ENCODE data around the gene HES4. TPM values are rescaled to one million over a fixed set of nuclear protein-coding genes. Genes with fewer than 3 reads are reported as not detected.
"Not testable (repeated sequence)": the region's sequence is repeated elsewhere in the genome, so short reads cannot be mapped to it uniquely, and the experiment has no call there.

Gene HES4
- total and polyA plus RNA-seq, 2 donors (not counting 1 experiment from before 2014, with no cell fraction given), result 0.49 to 2.0 TPM

DNA sequence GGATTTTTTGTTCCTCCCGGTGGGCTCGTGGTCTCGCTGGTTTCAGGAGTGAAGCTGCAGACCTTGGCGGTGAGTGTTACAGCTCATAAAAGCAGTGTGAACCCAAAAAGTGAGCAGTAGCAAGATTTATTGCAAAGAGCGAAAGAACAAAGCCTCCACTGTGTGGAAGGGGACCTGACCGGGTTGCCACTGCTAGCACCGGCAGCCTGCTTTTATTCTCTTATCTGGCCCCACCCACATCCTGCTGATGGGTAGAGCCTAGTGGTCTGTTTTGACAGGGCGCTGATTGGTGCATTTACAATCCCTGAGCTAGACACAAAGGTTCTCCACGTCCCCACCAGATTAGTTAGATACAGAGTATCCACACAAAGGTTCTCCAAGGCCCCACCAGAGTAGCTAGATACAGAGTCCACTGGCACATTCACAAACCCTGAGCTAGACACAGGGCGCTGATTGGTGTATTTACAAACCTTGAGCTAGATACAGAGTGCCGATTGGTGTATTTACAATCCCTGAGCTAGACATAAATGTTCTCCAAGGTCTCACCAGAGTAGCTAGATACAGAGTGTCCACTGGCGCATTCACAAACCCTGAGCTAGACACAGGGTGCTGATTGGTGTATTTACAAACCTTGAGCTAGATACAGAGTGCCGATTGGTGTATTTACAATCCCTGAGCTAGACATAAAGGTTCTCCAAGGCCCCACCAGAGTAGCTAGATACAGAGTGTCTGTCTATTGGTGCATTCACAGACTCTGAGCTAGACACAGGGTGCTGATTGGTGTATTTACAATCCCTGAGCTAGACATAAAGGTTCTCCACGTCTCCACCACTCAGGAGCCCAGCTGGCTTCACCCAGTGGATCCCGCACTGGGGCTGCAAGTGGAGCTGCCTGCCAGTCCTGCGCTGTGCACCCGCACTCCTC, 17.8 kb upstream of the HES4 start:
- H3K79me2 ChIP-seq (ENCODE audit: control insufficient read depth, insufficient read depth, low read length); H3K4me2 ChIP-seq (ENCODE audit: extremely low read depth, insufficient read depth, low read length); H3K27me3 ChIP-seq (ENCODE audit: control insufficient read depth, insufficient read depth, low read length); H3K9ac ChIP-seq (ENCODE audit: insufficient read depth, low read length); DNase-seq (ENCODE audit: low read depth in 2 of 2); H3K27ac ChIP-seq (ENCODE audit: insufficient read depth, low read length); H3K36me3 ChIP-seq (ENCODE audit: control insufficient read depth, insufficient read depth, low read length); H2AFZ ChIP-seq (ENCODE audit: low read length); H4K20me1 ChIP-seq (ENCODE audit: control insufficient read depth, extremely low read depth, insufficient read depth, low read length); H3K4me1 ChIP-seq (ENCODE audit: control insufficient read depth, extremely low read depth, insufficient read depth, low read length); H3K9me3 ChIP-seq (ENCODE audit: control insufficient read depth, insufficient read depth, low read depth, low read length); H3K4me3 ChIP-seq (replicated peaks in 1 of 4; ENCODE audit: control extremely low read depth in 1 of 4, insufficient read depth in 1 of 4, low read depth in 3 of 4, low read length in 4 of 4): not testable (repeated sequence)

DNA sequence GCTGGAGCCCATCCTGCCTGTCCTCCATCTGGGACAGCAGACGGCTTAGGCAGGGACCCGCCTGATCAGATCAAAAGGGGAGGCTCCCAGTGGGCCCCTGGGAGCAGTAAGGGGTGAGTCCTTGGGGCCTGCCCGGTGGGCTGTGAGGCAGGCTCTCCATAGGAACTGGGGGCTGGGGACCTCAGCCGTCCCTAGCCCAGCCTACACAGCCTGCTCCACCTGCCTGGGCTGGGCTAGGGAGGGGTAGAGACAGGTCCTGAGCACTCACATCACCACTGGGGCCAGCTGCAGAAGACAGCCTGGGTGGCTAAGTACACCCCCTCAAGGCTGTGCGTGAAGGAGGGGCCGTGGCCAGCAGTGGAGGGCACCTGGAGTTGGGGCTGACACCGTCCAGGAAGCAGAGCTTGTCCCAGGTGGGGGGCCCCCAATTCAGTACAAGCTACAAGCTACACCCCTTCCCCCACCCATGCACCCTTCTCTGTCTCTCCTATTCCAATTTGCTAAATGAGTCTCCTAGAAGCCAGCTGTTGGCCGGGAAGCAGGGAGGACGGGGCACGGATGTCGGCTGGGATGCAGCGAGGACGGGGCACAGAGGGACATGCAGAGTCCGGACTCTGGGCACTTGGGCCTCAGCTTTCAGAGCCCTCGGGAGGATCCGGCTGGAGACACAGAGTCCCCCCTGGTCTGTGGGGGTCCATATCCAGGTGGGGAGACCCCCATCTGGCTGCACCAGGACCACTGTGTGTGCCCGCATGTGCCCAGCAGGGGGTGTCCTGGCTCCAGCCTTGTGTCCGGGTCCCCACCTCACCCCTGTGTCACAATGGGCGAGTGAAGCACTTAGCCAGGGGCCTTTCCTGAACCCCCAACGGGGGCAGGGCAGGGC, 15.1 kb upstream of the HES4 start:
- Histone ChIP-seq H3K9me3 (ENCODE audit: control insufficient read depth, insufficient read depth, low read depth, low read length) (no peaks in the 10 kb centered on the region), H2AFZ (ENCODE audit: low read length) (no peak overlapping the region), H4K20me1 (ENCODE audit: control insufficient read depth, extremely low read depth, insufficient read depth, low read length) (no peaks in the 10 kb centered on the region), H3K36me3 (ENCODE audit: control insufficient read depth, insufficient read depth, low read length) (no peaks in the 10 kb centered on the region), H3K9ac (ENCODE audit: insufficient read depth, low read length) (peak overlapping the region; percentile 30), H3K27me3 (ENCODE audit: control insufficient read depth, insufficient read depth, low read length) (no peaks in the 10 kb centered on the region), H3K79me2 (ENCODE audit: control insufficient read depth, insufficient read depth, low read length) (no peaks in the 10 kb centered on the region), H3K27ac (ENCODE audit: insufficient read depth, low read length) (no peak overlapping the region), H3K4me3 (replicated peaks in 1 of 4; ENCODE audit: control extremely low read depth in 1 of 4, insufficient read depth in 1 of 4, low read depth in 3 of 4, low read length in 4 of 4) (peak overlapping the region in 1 of 4 experiments; percentile 86), H3K4me2 (ENCODE audit: extremely low read depth, insufficient read depth, low read length) (no peak overlapping the region), H3K4me1 (ENCODE audit: control insufficient read depth, extremely low read depth, insufficient read depth, low read length) (peaks cover 3% of the 10 kb centered on the region)
- no peak for DNase-seq (ENCODE audit: low read depth in 2 of 2)
- no peak for TF ChIP-seq EZH2 (IDR thresholded peaks at IDR 0.05; ENCODE audit: low read length, missing control alignments)
- TF ChIP-seq, protein P1, sequence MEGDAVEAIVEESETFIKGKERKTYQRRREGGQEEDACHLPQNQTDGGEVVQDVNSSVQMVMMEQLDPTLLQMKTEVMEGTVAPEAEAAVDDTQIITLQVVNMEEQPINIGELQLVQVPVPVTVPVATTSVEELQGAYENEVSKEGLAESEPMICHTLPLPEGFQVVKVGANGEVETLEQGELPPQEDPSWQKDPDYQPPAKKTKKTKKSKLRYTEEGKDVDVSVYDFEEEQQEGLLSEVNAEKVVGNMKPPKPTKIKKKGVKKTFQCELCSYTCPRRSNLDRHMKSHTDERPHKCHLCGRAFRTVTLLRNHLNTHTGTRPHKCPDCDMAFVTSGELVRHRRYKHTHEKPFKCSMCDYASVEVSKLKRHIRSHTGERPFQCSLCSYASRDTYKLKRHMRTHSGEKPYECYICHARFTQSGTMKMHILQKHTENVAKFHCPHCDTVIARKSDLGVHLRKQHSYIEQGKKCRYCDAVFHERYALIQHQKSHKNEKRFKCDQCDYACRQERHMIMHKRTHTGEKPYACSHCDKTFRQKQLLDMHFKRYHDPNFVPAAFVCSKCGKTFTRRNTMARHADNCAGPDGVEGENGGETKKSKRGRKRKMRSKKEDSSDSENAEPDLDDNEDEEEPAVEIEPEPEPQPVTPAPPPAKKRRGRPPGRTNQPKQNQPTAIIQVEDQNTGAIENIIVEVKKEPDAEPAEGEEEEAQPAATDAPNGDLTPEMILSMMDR (conservative IDR thresholded peaks at IDR 0.05 in 1 of 2, IDR thresholded peaks at IDR 0.05 in 1 of 2; ENCODE audit: low read depth in 1 of 2, low read length in 2 of 2), result peak; percentile 24 to 35

DNA sequence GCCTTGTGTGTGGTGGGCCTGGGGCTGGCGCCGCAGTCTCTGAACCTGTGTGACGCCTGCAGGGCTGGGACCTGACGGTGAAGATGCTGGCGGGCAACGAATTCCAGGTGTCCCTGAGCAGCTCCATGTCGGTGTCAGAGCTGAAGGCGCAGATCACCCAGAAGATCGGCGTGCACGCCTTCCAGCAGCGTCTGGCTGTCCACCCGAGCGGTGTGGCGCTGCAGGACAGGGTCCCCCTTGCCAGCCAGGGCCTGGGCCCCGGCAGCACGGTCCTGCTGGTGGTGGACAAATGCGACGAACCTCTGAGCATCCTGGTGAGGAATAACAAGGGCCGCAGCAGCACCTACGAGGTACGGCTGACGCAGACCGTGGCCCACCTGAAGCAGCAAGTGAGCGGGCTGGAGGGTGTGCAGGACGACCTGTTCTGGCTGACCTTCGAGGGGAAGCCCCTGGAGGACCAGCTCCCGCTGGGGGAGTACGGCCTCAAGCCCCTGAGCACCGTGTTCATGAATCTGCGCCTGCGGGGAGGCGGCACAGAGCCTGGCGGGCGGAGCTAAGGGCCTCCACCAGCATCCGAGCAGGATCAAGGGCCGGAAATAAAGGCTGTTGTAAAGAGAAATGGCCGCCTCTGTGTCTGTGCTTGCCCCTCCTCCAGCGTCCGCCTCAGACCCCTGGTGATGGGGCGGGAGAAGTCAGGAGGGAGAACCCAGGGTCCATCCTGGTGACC, 14.2 kb upstream of the HES4 start:
- Histone ChIP-seq H3K9ac (ENCODE audit: insufficient read depth, low read length) (peak overlapping the region; percentile 79), H3K79me2 (ENCODE audit: control insufficient read depth, insufficient read depth, low read length) (no peaks in the 10 kb centered on the region), H3K4me3 (replicated peaks in 1 of 4; ENCODE audit: control extremely low read depth in 1 of 4, insufficient read depth in 1 of 4, low read depth in 3 of 4, low read length in 4 of 4) (peak overlapping the region; percentile 40 to 89 (median 88)), H3K4me2 (ENCODE audit: extremely low read depth, insufficient read depth, low read length) (peak overlapping the region; percentile 99), H3K27me3 (ENCODE audit: control insufficient read depth, insufficient read depth, low read length) (no peaks in the 10 kb centered on the region), H3K9me3 (ENCODE audit: control insufficient read depth, insufficient read depth, low read depth, low read length) (no peaks in the 10 kb centered on the region), H4K20me1 (ENCODE audit: control insufficient read depth, extremely low read depth, insufficient read depth, low read length) (no peaks in the 10 kb centered on the region), H3K27ac (ENCODE audit: insufficient read depth, low read length) (peak overlapping the region; percentile 89), H2AFZ (ENCODE audit: low read length) (peak overlapping the region; percentile 82), H3K36me3 (ENCODE audit: control insufficient read depth, insufficient read depth, low read length) (no peaks in the 10 kb centered on the region), H3K4me1 (ENCODE audit: control insufficient read depth, extremely low read depth, insufficient read depth, low read length) (peaks cover 3% of the 10 kb centered on the region)
- peak in 1 of 2 donors; percentile 27 for DNase-seq (ENCODE audit: low read depth in 2 of 2)
- TF ChIP-seq EZH2 (IDR thresholded peaks at IDR 0.05; ENCODE audit: low read length, missing control alignments), result no peak
- TF ChIP-seq, protein P1 (conservative IDR thresholded peaks at IDR 0.05 in 1 of 2, IDR thresholded peaks at IDR 0.05 in 1 of 2; ENCODE audit: low read depth in 1 of 2, low read length in 2 of 2), result no peak

Measured in fibroblast of lung (primary cell).